ENCODE data around the gene MAP4K1.

MAP4K1 gene

DNA sequence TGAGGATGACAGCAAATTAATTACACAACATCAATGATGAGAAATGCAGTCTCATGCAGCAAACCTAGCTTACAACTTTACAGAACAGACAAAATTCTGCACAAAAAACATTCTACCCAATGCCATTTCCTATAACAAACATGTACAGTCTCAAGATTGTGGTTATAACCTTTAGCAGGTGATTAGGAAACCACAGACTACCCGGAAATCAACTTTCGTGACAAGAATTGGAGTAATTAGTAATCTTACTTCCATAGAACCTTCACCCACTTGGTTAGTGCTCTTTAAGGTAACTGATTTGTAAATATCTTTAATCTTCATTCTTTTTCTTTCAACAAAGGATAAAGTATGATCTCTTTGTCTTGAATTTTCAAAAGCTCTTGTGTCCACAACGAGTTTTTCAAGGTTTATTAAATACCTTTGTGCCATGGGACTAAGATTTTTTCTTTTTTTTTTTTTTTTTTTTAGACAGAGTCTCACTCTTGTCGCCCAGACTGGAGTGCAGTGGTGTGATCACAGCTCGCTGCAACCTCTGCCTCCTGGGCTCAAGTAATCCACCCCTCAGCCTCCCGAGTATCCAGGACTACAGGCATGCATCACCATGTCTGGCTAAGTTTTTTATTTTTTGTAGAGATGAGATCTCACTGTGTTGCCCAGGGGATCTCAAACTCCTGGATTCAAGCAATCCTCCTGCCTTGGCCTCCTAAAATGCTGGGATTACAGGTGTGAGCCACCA is 78.8 kb downstream of the MAP4K1 start:
- TF ChIP-seq GLIS3 (CRISPR knock-in tag; IDR thresholded peaks at IDR 0.05), result no peak
- TF ChIP-seq CSDC2 (CRISPR knock-in tag; IDR thresholded peaks at IDR 0.05), result no peak
- TF ChIP-seq ZNF565 (CRISPR knock-in tag; conservative IDR thresholded peaks at IDR 0.05; ENCODE audit: low read depth), result no peak
- TF ChIP-seq, protein P1, sequence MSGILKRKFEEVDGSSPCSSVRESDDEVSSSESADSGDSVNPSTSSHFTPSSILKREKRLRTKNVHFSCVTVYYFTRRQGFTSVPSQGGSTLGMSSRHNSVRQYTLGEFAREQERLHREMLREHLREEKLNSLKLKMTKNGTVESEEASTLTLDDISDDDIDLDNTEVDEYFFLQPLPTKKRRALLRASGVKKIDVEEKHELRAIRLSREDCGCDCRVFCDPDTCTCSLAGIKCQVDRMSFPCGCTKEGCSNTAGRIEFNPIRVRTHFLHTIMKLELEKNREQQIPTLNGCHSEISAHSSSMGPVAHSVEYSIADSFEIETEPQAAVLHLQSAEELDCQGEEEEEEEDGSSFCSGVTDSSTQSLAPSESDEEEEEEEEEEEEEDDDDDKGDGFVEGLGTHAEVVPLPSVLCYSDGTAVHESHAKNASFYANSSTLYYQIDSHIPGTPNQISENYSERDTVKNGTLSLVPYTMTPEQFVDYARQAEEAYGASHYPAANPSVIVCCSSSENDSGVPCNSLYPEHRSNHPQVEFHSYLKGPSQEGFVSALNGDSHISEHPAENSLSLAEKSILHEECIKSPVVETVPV (CRISPR knock-in tag; IDR thresholded peaks at IDR 0.05), result no peak
- no peak for TF ChIP-seq SNAI2 (CRISPR knock-in tag; IDR thresholded peaks at IDR 0.05)
- ATAC-seq, result no peak

DNA sequence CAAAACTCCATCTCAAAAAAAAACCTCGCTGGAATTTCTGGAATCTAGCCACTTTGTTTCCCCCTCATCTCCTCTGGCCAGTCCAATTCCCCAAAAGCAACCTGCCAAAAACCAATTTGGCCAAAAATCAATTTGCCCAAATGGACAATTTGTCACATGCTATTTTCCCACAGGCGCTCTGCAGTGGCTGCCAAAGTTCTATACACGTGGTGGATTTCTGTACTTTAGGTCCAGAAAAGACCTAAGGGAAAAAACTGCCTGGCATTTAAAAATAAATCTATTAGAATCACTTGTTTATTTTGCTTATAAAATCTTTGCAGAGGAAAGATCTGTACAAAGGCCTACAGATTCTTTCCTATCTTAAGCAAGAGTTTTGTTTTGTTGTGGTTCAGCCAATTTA is 79.4 kb downstream of the MAP4K1 start:
- ATAC-seq, result no peak

More for the DNA sequence above, 79.4 kb downstream of the MAP4K1 start:
- TF ChIP-seq, protein P1 (CRISPR knock-in tag; IDR thresholded peaks at IDR 0.05), result no peak
- TF ChIP-seq ZFP30 (CRISPR knock-in tag; IDR thresholded peaks at IDR 0.05) (no peak), GLIS3 (CRISPR knock-in tag; IDR thresholded peaks at IDR 0.05) (no peak), ZNF8 (CRISPR knock-in tag; IDR thresholded peaks at IDR 0.05) (no peak), ESRRG (CRISPR knock-in tag; IDR thresholded peaks at IDR 0.05) (no peak), ISL1 (CRISPR knock-in tag; IDR thresholded peaks at IDR 0.05) (no peak), ZNF565 (CRISPR knock-in tag; conservative IDR thresholded peaks at IDR 0.05; ENCODE audit: low read depth) (no peak), OSR1 (CRISPR knock-in tag; IDR thresholded peaks at IDR 0.05) (no peak), CSDC2 (CRISPR knock-in tag; IDR thresholded peaks at IDR 0.05) (no peak), RARB (CRISPR knock-in tag; IDR thresholded peaks at IDR 0.05) (no peak), ARNTL (CRISPR knock-in tag; IDR thresholded peaks at IDR 0.05; ENCODE audit: borderline replicate concordance, low read depth) (no peak), ZFP3 (CRISPR knock-in tag; IDR thresholded peaks at IDR 0.05) (no peak), PPARA (CRISPR knock-in tag; IDR thresholded peaks at IDR 0.05; ENCODE audit: borderline replicate concordance) (no peak), BACH2 (CRISPR knock-in tag; IDR thresholded peaks at IDR 0.05; ENCODE audit: borderline replicate concordance) (no peak), SNAI2 (CRISPR knock-in tag; IDR thresholded peaks at IDR 0.05) (no peak), TCF4 (CRISPR knock-in tag; IDR thresholded peaks at IDR 0.05; ENCODE audit: borderline replicate concordance) (no peak)
- TF ChIP-seq, protein P2, sequence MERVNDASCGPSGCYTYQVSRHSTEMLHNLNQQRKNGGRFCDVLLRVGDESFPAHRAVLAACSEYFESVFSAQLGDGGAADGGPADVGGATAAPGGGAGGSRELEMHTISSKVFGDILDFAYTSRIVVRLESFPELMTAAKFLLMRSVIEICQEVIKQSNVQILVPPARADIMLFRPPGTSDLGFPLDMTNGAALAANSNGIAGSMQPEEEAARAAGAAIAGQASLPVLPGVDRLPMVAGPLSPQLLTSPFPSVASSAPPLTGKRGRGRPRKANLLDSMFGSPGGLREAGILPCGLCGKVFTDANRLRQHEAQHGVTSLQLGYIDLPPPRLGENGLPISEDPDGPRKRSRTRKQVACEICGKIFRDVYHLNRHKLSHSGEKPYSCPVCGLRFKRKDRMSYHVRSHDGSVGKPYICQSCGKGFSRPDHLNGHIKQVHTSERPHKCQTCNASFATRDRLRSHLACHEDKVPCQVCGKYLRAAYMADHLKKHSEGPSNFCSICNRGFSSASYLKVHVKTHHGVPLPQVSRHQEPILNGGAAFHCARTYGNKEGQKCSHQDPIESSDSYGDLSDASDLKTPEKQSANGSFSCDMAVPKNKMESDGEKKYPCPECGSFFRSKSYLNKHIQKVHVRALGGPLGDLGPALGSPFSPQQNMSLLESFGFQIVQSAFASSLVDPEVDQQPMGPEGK (CRISPR knock-in tag; IDR thresholded peaks at IDR 0.05; ENCODE audit: borderline replicate concordance), result no peak
- TF ChIP-seq, protein P3, sequence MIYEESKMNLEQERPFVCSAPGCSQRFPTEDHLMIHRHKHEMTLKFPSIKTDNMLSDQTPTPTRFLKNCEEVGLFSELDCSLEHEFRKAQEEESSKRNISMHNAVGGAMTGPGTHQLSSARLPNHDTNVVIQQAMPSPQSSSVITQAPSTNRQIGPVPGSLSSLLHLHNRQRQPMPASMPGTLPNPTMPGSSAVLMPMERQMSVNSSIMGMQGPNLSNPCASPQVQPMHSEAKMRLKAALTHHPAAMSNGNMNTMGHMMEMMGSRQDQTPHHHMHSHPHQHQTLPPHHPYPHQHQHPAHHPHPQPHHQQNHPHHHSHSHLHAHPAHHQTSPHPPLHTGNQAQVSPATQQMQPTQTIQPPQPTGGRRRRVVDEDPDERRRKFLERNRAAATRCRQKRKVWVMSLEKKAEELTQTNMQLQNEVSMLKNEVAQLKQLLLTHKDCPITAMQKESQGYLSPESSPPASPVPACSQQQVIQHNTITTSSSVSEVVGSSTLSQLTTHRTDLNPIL (CRISPR knock-in tag; IDR thresholded peaks at IDR 0.05; ENCODE audit: low read depth), result no peak
- TF ChIP-seq, protein P4, sequence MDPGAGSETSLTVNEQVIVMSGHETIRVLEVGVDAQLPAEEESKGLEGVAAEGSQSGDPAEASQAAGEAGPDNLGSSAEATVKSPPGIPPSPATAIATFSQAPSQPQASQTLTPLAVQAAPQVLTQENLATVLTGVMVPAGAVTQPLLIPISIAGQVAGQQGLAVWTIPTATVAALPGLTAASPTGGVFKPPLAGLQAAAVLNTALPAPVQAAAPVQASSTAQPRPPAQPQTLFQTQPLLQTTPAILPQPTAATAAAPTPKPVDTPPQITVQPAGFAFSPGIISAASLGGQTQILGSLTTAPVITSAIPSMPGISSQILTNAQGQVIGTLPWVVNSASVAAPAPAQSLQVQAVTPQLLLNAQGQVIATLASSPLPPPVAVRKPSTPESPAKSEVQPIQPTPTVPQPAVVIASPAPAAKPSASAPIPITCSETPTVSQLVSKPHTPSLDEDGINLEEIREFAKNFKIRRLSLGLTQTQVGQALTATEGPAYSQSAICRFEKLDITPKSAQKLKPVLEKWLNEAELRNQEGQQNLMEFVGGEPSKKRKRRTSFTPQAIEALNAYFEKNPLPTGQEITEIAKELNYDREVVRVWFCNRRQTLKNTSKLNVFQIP (CRISPR knock-in tag; IDR thresholded peaks at IDR 0.05; ENCODE audit: borderline replicate concordance, low read depth), result no peak
- TF ChIP-seq, protein P5, sequence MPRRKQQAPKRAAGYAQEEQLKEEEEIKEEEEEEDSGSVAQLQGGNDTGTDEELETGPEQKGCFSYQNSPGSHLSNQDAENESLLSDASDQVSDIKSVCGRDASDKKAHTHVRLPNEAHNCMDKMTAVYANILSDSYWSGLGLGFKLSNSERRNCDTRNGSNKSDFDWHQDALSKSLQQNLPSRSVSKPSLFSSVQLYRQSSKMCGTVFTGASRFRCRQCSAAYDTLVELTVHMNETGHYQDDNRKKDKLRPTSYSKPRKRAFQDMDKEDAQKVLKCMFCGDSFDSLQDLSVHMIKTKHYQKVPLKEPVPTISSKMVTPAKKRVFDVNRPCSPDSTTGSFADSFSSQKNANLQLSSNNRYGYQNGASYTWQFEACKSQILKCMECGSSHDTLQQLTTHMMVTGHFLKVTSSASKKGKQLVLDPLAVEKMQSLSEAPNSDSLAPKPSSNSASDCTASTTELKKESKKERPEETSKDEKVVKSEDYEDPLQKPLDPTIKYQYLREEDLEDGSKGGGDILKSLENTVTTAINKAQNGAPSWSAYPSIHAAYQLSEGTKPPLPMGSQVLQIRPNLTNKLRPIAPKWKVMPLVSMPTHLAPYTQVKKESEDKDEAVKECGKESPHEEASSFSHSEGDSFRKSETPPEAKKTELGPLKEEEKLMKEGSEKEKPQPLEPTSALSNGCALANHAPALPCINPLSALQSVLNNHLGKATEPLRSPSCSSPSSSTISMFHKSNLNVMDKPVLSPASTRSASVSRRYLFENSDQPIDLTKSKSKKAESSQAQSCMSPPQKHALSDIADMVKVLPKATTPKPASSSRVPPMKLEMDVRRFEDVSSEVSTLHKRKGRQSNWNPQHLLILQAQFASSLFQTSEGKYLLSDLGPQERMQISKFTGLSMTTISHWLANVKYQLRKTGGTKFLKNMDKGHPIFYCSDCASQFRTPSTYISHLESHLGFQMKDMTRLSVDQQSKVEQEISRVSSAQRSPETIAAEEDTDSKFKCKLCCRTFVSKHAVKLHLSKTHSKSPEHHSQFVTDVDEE (CRISPR knock-in tag; IDR thresholded peaks at IDR 0.05), result no peak
